Kidney epithelial cell (primary cell): Measurements from ENCODE around the gene MRPS10. TPM values are rescaled to one million over a fixed set of nuclear protein-coding genes. Genes with fewer than 3 reads are reported as not detected.

ENCODE experiments used
- DNase-seq: peaks from one replicate; pipeline ENCODE4 v3.0.0-alpha.2; 2010; ENCODE audit warnings: low read depth
- H3K27me3 ChIP-seq: 2 replicates; pipeline ENCODE4 v1.6.0; 2011; ENCODE audit warnings: low read length; ENCODE audit not compliant: control insufficient read depth, insufficient read depth
- H3K36me3 ChIP-seq: 2 replicates; pipeline ENCODE4 v1.5.1; 2011; ENCODE audit warnings: low read length; ENCODE audit not compliant: control insufficient read depth, insufficient read depth
- H3K4me3 ChIP-seq: 2 replicates; pipeline ENCODE4 v1.5.1; 2011; ENCODE audit warnings: low read depth, mild to moderate bottlenecking, control low read depth, low read length
- CTCF ChIP-seq: IDR thresholded peaks from 2 replicates; pipeline ENCODE4 v1.5.1; 2011; ENCODE audit warnings: mild to moderate bottlenecking, moderate library complexity, low read length, control low read depth, inconsistent platforms; ENCODE audit not compliant: insufficient read depth, poor library complexity, severe bottlenecking
- total RNA-seq: library from RNA; depleted of rRNA; stranded (reverse); fragments of >200 nt; gene quantifications from 2 replicates; pipeline ENCODE4 v1.2.3, GENCODE V29; 2015

The MRPS10 gene
- total RNA-seq, 1 donor from 2014 or later: 53.1 TPM

- TF ChIP-seq CTCF: no peak
- no peak for DNase-seq
- no peak overlapping the region for H3K4me3 ChIP-seq
- H3K27me3 ChIP-seq: peaks cover 5% of the 10 kb centered on the region
- no peaks in the 10 kb centered on the region for H3K36me3 ChIP-seq
These were observed 33.2 kb downstream of the MRPS10 start for GRCh38 chr6:42184475-42184874.

GRCh38 chr6:42182101-42182500, 35.6 kb downstream of the MRPS10 start:
- TF ChIP-seq CTCF: no peak
- no peaks in the 10 kb centered on the region for H3K36me3 ChIP-seq
- no peak overlapping the region for H3K4me3 ChIP-seq
- DNase-seq: no peak
- H3K27me3 ChIP-seq: peaks cover 11% of the 10 kb centered on the region

- Histone ChIP-seq H3K4me3 (no peak overlapping the region), H3K36me3 (no peaks in the 10 kb centered on the region), H3K27me3 (peaks cover 6% of the 10 kb centered on the region)
- TF ChIP-seq CTCF: no peak
- DNase-seq: no peak
These were observed 37.7 kb downstream of the MRPS10 start for GRCh38 chr6:42179945-42180313.

GRCh38 chr6:42179261-42179944, 38.3 kb downstream of the MRPS10 start:
- Histone ChIP-seq H3K27me3 (peaks cover 6% of the 10 kb centered on the region), H3K4me3 (no peak overlapping the region), H3K36me3 (no peaks in the 10 kb centered on the region)
- TF ChIP-seq CTCF: no peak
- no peak for DNase-seq

GRCh38 chr6:42177514-42178364, 39.9 kb downstream of the MRPS10 start:
- Histone ChIP-seq H3K4me3 (no peak overlapping the region), H3K27me3 (peaks cover 6% of the 10 kb centered on the region), H3K36me3 (no peaks in the 10 kb centered on the region)
- TF ChIP-seq CTCF: no peak
- no peak for DNase-seq
